SK-N-SH treated with all-trans-retinoic acid at 6 μM for 48 hours (cell line): ENCODE measurements around the gene PLCZ1.
"Not testable (repeated sequence)": the region's sequence is repeated elsewhere in the genome, so short reads cannot be mapped to it uniquely, and the experiment has no call there.

Source experiments
- ARNTL ChIP-seq: fragments of 450-650 bp; formaldehyde crosslinking; IDR thresholded peaks from 2 replicates; pipeline ENCODE4 v1.5.0; 2020; ENCODE audit warnings: low read depth, mild to moderate bottlenecking, moderate library complexity, borderline replicate concordance
- CREB5 ChIP-seq: fragments of 250-450 bp; sonication (Bioruptor Pico); IDR thresholded peaks from 2 replicates; pipeline ENCODE4 v1.5.1; 2020; ENCODE audit warnings: low read depth, mild to moderate bottlenecking, moderate library complexity
- RARB ChIP-seq: fragments of 250-450 bp; sonication (Bioruptor Pico); IDR thresholded peaks from 2 replicates; pipeline ENCODE4 v1.8.0; 2021; ENCODE audit warnings: mild to moderate bottlenecking, moderate library complexity
- ZFP30 ChIP-seq: fragments of 450-650 bp; formaldehyde crosslinking; IDR thresholded peaks from 2 replicates; pipeline ENCODE4 v1.5.0; 2022; ENCODE audit warnings: mild to moderate bottlenecking, moderate library complexity
- ZNF8 ChIP-seq: fragments of 450-650 bp; formaldehyde crosslinking; IDR thresholded peaks from 2 replicates; pipeline ENCODE4 v1.5.0; 2020; ENCODE audit warnings: mild to moderate bottlenecking, moderate library complexity

- not testable (repeated sequence) for TF ChIP-seq RARB, ZFP30, ZNF8, CREB5, ARNTL (CRISPR knock-in tag)
These were observed 47.7 kb upstream of the PLCZ1 start for GRCh38 chr12:18785465-18785864.
